Neural cell (in vitro differentiated cells): ENCODE data around the gene NDUFC1.

ENCODE experiments used
- CTCF ChIP-seq: fragments of 450-650 bp; IDR thresholded peaks from 2 replicates; pipeline ENCODE4 v1.5.1; 2014; ENCODE audit warnings: antibody characterized with exemption, mild to moderate bottlenecking, moderate library complexity; ENCODE audit not compliant: poor library complexity, severe bottlenecking
- EZH2 ChIP-seq: fragments of 200-600, 300-800 bp; shearing (Covaris generic), sonication (generic); IDR thresholded peaks from 2 replicates; pipeline ENCODE4 v1.6.1; 2014; ENCODE audit warnings: antibody characterized with exemption, low read length, borderline replicate concordance, mild to moderate bottlenecking; ENCODE audit not compliant: insufficient read depth, poor library complexity, severe bottlenecking
- POLR2AphosphoS5 ChIP-seq: IDR thresholded peaks from 2 replicates; pipeline ENCODE4 v1.6.1; 2012
- REST ChIP-seq: IDR thresholded peaks from 2 replicates; pipeline ENCODE4 v1.6.1; 2012; ENCODE audit warnings: borderline replicate concordance
- TAF1 ChIP-seq: IDR thresholded peaks from 2 replicates; pipeline ENCODE4 v1.6.1; 2012; ENCODE audit warnings: low read depth

- TF ChIP-seq REST (no peak), CTCF (no peak), TAF1 (no peak), POLR2AphosphoS5 (no peak), EZH2 (no peak)
These were observed 23.8 kb downstream of the NDUFC1 start for GRCh38 chr4:139278485-139278884.
